Smooth muscle cell (in vitro differentiated cells): Measurements from ENCODE around the gene PDHX. TPM values are rescaled to one million over a fixed set of nuclear protein-coding genes. Genes with fewer than 3 reads are reported as not detected.
A peak's percentile ranks its signal among the peaks of the same experiment; 100 is the strongest.

ENCODE experiments used
- DNase-seq: peaks from one replicate; lab custom pipeline; 2025; ENCODE audit not compliant: unreplicated experiment; lab: John Stamatoyannopoulos, UW
- H2AFZ ChIP-seq: fragments of 200-600 bp; sonication (generic); 2 replicates; pipeline ENCODE4 v1.6.0; 2016; ENCODE audit warnings: antibody characterized with exemption, low read depth, mild to moderate bottlenecking
- H3F3A ChIP-seq: fragments of 200-600 bp; sonication (generic); 2 replicates; pipeline ENCODE4 v1.6.0; 2017; ENCODE audit warnings: antibody characterized with exemption, low read depth
- H3K27ac ChIP-seq: fragments of 200-600 bp; sonication (generic); 2 replicates; pipeline ENCODE4 v1.5.1; 2016; ENCODE audit warnings: low read depth, mild to moderate bottlenecking
- H3K27me3 ChIP-seq: fragments of 200-600 bp; sonication (generic); 2 replicates; pipeline ENCODE4 v1.6.1; 2016; ENCODE audit warnings: low read depth, mild to moderate bottlenecking
- H3K36me3 ChIP-seq: fragments of 200-600 bp; sonication (generic); 2 replicates; pipeline ENCODE4 v1.5.1; 2016; ENCODE audit warnings: low read depth
- H3K4me1 ChIP-seq: fragments of 200-600 bp; sonication (generic); 2 replicates; pipeline ENCODE4 v1.5.1; 2016; ENCODE audit warnings: low read depth
- H3K4me2 ChIP-seq: fragments of 200-600 bp; sonication (generic); 2 replicates; pipeline ENCODE4 v1.6.0; 2016; ENCODE audit warnings: mild to moderate bottlenecking
- H3K4me3 ChIP-seq: fragments of 200-600 bp; sonication (generic); 2 replicates; pipeline ENCODE4 v1.5.1; 2016; ENCODE audit warnings: mild to moderate bottlenecking
- H3K79me2 ChIP-seq: fragments of 200-600 bp; sonication (generic); 2 replicates; pipeline ENCODE4 v1.6.0; 2016; ENCODE audit warnings: low read depth, mild to moderate bottlenecking
- H3K9ac ChIP-seq: fragments of 200-600 bp; sonication (generic); 2 replicates; pipeline ENCODE4 v1.6.0; 2016; ENCODE audit warnings: low read depth
- H3K9me3 ChIP-seq: fragments of 200-600 bp; sonication (generic); replicated peaks from 2 replicates; pipeline ENCODE4 v1.5.1; 2016; ENCODE audit warnings: low read depth
- H4K20me1 ChIP-seq: fragments of 200-600 bp; sonication (generic); 2 replicates; pipeline ENCODE4 v1.6.0; 2016; ENCODE audit warnings: low read depth
- CTCF ChIP-seq: fragments of 200-600 bp; sonication (generic); IDR thresholded peaks from 2 replicates; pipeline ENCODE4 v1.5.1; 2017; ENCODE audit warnings: borderline replicate concordance, mild to moderate bottlenecking, antibody characterized with exemption; ENCODE audit not compliant: insufficient read depth, poor library complexity, severe bottlenecking
- WGBS: methylation state at CpG from one replicate; pipeline ENCODE4 v1.1.7; 2016; ENCODE audit warnings: low lambda C conversion rate; 5-methylcytosine and 5-hydroxymethylcytosine counted together
- polyA plus RNA-seq: library from polyadenylated mRNA; unstranded; fragments of >200 nt; fragmentation: Nextera tagmentation; extraction: Ambion mirVana; gene quantifications from 2 replicates; pipeline ENCODE4 v1.2.1, GENCODE V29; 2016
- total RNA-seq: library from RNA; depleted of rRNA; stranded (reverse); fragments of >200 nt; gene quantifications from 2 replicates; pipeline ENCODE4 v1.2.3, GENCODE V29; 2014

PDHX gene
- total and polyA plus RNA-seq, 2 experiments from 2014 or later, result 56.6 to 100 TPM

- no peak for TF ChIP-seq CTCF
- DNase-seq, result no peak
- Histone ChIP-seq H3K79me2 (peaks cover 5% of the 10 kb centered on the region), H3K4me1 (peaks cover 28% of the 10 kb centered on the region), H3K9ac (no peak overlapping the region), H3K27me3 (no peaks in the 10 kb centered on the region), H3K36me3 (peaks cover 10% of the 10 kb centered on the region), H3K4me2 (peak overlapping the region; percentile 65), H2AFZ (no peak overlapping the region), H3K27ac (peak overlapping the region; percentile 49), H3F3A (peaks cover 14% of the 10 kb centered on the region), H3K9me3 (no peaks in the 10 kb centered on the region), H3K4me3 (no peak overlapping the region), H4K20me1 (no peaks in the 10 kb centered on the region)
- 11% methylated on average over 2 of the region's 2 CpGs for WGBS
Observed at GRCh38 chr11:34972892-34973291, 56.5 kb downstream of the PDHX start.

- H4K20me1 ChIP-seq, result no peaks in the 10 kb centered on the region
- no peak overlapping the region for H3K9ac ChIP-seq
- no peaks in the 10 kb centered on the region for H3K27me3 ChIP-seq
- H3K27ac ChIP-seq, result peak overlapping the region; percentile 84
- H3K4me2 ChIP-seq, result peak overlapping the region; percentile 75
- peaks cover 34% of the 10 kb centered on the region for H3K4me1 ChIP-seq
- peaks cover 5% of the 10 kb centered on the region for H3K79me2 ChIP-seq
- H3K36me3 ChIP-seq, result peaks cover 5% of the 10 kb centered on the region
- no peaks in the 10 kb centered on the region for H3K9me3 ChIP-seq
- DNase-seq, result no peak
- no peak for TF ChIP-seq CTCF
- WGBS, result 87% methylated on average over 3 of the region's 3 CpGs
- peaks cover 14% of the 10 kb centered on the region for H3F3A ChIP-seq
- no peak overlapping the region for H3K4me3 ChIP-seq
- H2AFZ ChIP-seq, result no peak overlapping the region
Observed at GRCh38 chr11:34975482-34975881, 59.1 kb downstream of the PDHX start.

GRCh38 chr11:34976496-34977088 is 60.2 kb downstream of the PDHX start:
- peaks cover 5% of the 10 kb centered on the region for H3K79me2 ChIP-seq
- peak overlapping the region; percentile 84 for H3K27ac ChIP-seq
- no peaks in the 10 kb centered on the region for H3K27me3 ChIP-seq
- TF ChIP-seq CTCF, result no peak
- peak overlapping the region; percentile 45 for H3K9ac ChIP-seq
- peaks cover 34% of the 10 kb centered on the region for H3K4me1 ChIP-seq
- no peak overlapping the region for H3K4me3 ChIP-seq
- DNase-seq, result no peak
- H3F3A ChIP-seq, result peaks cover 14% of the 10 kb centered on the region
- H3K9me3 ChIP-seq, result no peaks in the 10 kb centered on the region
- peaks cover 4% of the 10 kb centered on the region for H3K36me3 ChIP-seq
- no peak overlapping the region for H2AFZ ChIP-seq
- H3K4me2 ChIP-seq, result peak overlapping the region; percentile 75
- H4K20me1 ChIP-seq, result no peaks in the 10 kb centered on the region

GRCh38 chr11:34977089-34977912 is 60.9 kb downstream of the PDHX start:
- no peak overlapping the region for H2AFZ ChIP-seq
- peaks cover 4% of the 10 kb centered on the region for H3K36me3 ChIP-seq
- no peaks in the 10 kb centered on the region for H3K9me3 ChIP-seq
- H4K20me1 ChIP-seq, result no peaks in the 10 kb centered on the region
- H3K79me2 ChIP-seq, result peaks cover 5% of the 10 kb centered on the region
- H3K4me1 ChIP-seq, result peaks cover 34% of the 10 kb centered on the region
- H3K4me2 ChIP-seq, result peak overlapping the region; percentile 75
- H3F3A ChIP-seq, result peaks cover 14% of the 10 kb centered on the region
- H3K27ac ChIP-seq, result peak overlapping the region; percentile 84
- no peak overlapping the region for H3K4me3 ChIP-seq
- H3K27me3 ChIP-seq, result no peaks in the 10 kb centered on the region
- TF ChIP-seq CTCF, result no peak
- no peak for DNase-seq
- 15% methylated on average over 6 of the region's 6 CpGs for WGBS
- no peak overlapping the region for H3K9ac ChIP-seq
